HG02981 (cell line): Measurements from ENCODE around the gene SLC8A1.

ENCODE experiments used
- ATAC-seq: cut with Tn5 transposase; IDR thresholded peaks from one replicate; pipeline ENCODE4 v1.9.1; 2021; ENCODE audit warnings: mild to moderate bottlenecking, moderate library complexity; ENCODE audit not compliant: unreplicated experiment

The SLC8A1 gene

GRCh38 chr2:40169430-40169829 lies 282.5 kb downstream of the SLC8A1 start:
- no peak for ATAC-seq

GRCh38 chr2:40168546-40168945 lies 283.3 kb downstream of the SLC8A1 start:
- ATAC-seq: peak; percentile 68

- no peak for ATAC-seq
Measured at GRCh38 chr2:40168032-40168431, 283.9 kb downstream of the SLC8A1 start.

GRCh38 chr2:40166006-40166405 lies 285.9 kb downstream of the SLC8A1 start:
- ATAC-seq: no peak

GRCh38 chr2:40165509-40165844 lies 286.4 kb downstream of the SLC8A1 start:
- no peak for ATAC-seq

GRCh38 chr2:40164736-40165508 lies 287.0 kb downstream of the SLC8A1 start:
- no peak for ATAC-seq

GRCh38 chr2:40161986-40162385 lies 289.9 kb downstream of the SLC8A1 start:
- ATAC-seq: no peak

GRCh38 chr2:40160751-40161218 lies 291.1 kb downstream of the SLC8A1 start:
- ATAC-seq: no peak

- no peak for ATAC-seq
Measured at GRCh38 chr2:40159333-40159732, 292.6 kb downstream of the SLC8A1 start.

GRCh38 chr2:40158781-40159180 lies 293.1 kb downstream of the SLC8A1 start:
- ATAC-seq: no peak

- ATAC-seq: no peak
Measured at GRCh38 chr2:40155728-40156127, 296.2 kb downstream of the SLC8A1 start.

- ATAC-seq: no peak
Measured at GRCh38 chr2:40150266-40150665, 301.6 kb downstream of the SLC8A1 start.

- ATAC-seq: no peak
Measured at GRCh38 chr2:40148334-40148733, 303.6 kb downstream of the SLC8A1 start.

GRCh38 chr2:40147360-40147759 lies 304.5 kb downstream of the SLC8A1 start:
- no peak for ATAC-seq

- ATAC-seq: no peak
Measured at GRCh38 chr2:40144022-40144421, 307.9 kb downstream of the SLC8A1 start.

GRCh38 chr2:40138314-40138713 lies 313.6 kb downstream of the SLC8A1 start:
- ATAC-seq: no peak

- ATAC-seq: no peak
Measured at GRCh38 chr2:40131081-40131704, 320.7 kb downstream of the SLC8A1 start.

- no peak for ATAC-seq
Measured at GRCh38 chr2:40130251-40130994, 321.5 kb downstream of the SLC8A1 start.

- ATAC-seq: no peak
Measured at GRCh38 chr2:40129725-40130124, 322.2 kb downstream of the SLC8A1 start.

- ATAC-seq: no peak
Measured at GRCh38 chr2:40128796-40129195, 323.1 kb downstream of the SLC8A1 start.

- no peak for ATAC-seq
Measured at GRCh38 chr2:40127890-40128557, 323.9 kb downstream of the SLC8A1 start.
